Astrocyte (in vitro differentiated cells and primary cell): Measurements from ENCODE around the gene EMC8.

Experiments used
- CTCF ChIP-seq: IDR thresholded peaks from 2 replicates; pipeline ENCODE4 v1.5.1; 2011; ENCODE audit warnings: low read depth, mild to moderate bottlenecking, inconsistent platforms, low read length, moderate library complexity; ENCODE audit not compliant: insufficient read depth
- EZH2 ChIP-seq: IDR thresholded peaks from 2 replicates; pipeline ENCODE4 v1.6.1; 2012; ENCODE audit warnings: mild to moderate bottlenecking, low read length, inconsistent platforms; ENCODE audit not compliant: insufficient read depth

- TF ChIP-seq CTCF = no peak
- no peak for TF ChIP-seq EZH2
Measured at GRCh38 chr16:85810097-85810741, 10.9 kb upstream of the EMC8 start.
